Mesothelial cell of epicardium (in vitro differentiated cells): ENCODE measurements around the gene LGR4. TPM values are rescaled to one million over a fixed set of nuclear protein-coding genes. Genes with fewer than 3 reads are reported as not detected.
"Not testable (repeated sequence)": the region's sequence is repeated elsewhere in the genome, so short reads cannot be mapped to it uniquely, and the experiment has no call there.

Source experiments
- DNase-seq, 2 experiments: peaks; one replicate each; pipeline ENCODE4 v3.0.0; 2021; ENCODE audit warnings: low spot score in 2 of 2; ENCODE audit not compliant: unreplicated experiment in 2 of 2
- H3K27ac Mint-ChIP-seq: 2 replicates; pipeline ENCODE4 v1.8.0; 2021; ENCODE audit warnings: mixed read lengths
- H3K27me3 Mint-ChIP-seq: 2 replicates; pipeline ENCODE4 v1.8.0; 2021; ENCODE audit warnings: low read depth, mixed read lengths
- H3K36me3 Mint-ChIP-seq: 2 replicates; pipeline ENCODE4 v1.8.0; 2021; ENCODE audit warnings: mixed read lengths
- H3K4me1 Mint-ChIP-seq: 2 replicates; pipeline ENCODE4 v1.8.0; 2021; ENCODE audit warnings: mixed read lengths
- H3K4me3 Mint-ChIP-seq: 2 replicates; pipeline ENCODE4 v1.8.0; 2021; ENCODE audit warnings: mild to moderate bottlenecking, moderate library complexity, mixed read lengths
- H3K9me3 Mint-ChIP-seq: 2 replicates; pipeline ENCODE4 v1.8.0; 2021; ENCODE audit warnings: mixed read lengths
- CTCF ChIP-seq: fragments of 200-600 bp; sonication (generic); IDR thresholded peaks from one replicate; pipeline ENCODE4 v1.5.0; 2021; ENCODE audit warnings: antibody characterized with exemption; ENCODE audit not compliant: unreplicated experiment
- total RNA-seq: library from RNA; stranded (reverse); gene quantifications from 3 replicates; pipeline ENCODE4 v1.2.1, GENCODE V29; 2021

Gene LGR4
- 26.8 to 28.2 TPM (median 27.5 TPM) in 3 replicates for total RNA-seq

GRCh38 chr11:27472398-27473016 lies at the start of gene LGR4:
Gene LGR4, minus strand, starts transcription at chr11:27472790. Its CDS starts 488 bp downstream, at chr11:27472302.
- no peaks in the 10 kb centered on the region for H3K36me3 Mint-ChIP-seq
- DNase-seq = peak; percentile 76 to 88
- peaks cover 1% of the 10 kb centered on the region for H3K27me3 Mint-ChIP-seq
- peaks cover 43% of the 10 kb centered on the region for H3K4me1 Mint-ChIP-seq
- peak within 1 kb of the TSS; percentile 98 for H3K27ac Mint-ChIP-seq
- no peak for TF ChIP-seq CTCF
- H3K4me3 Mint-ChIP-seq = peak within 1 kb of the TSS; percentile 96
- no peaks in the 10 kb centered on the region for H3K9me3 Mint-ChIP-seq

- DNase-seq = no peak
- Mint-ChIP-seq H3K4me3 (no peak overlapping the region), H3K27me3 (peaks cover 2% of the 10 kb centered on the region), H3K4me1 (no peaks in the 10 kb centered on the region), H3K36me3 (no peaks in the 10 kb centered on the region), H3K27ac (no peak overlapping the region), H3K9me3 (peaks cover 4% of the 10 kb centered on the region)
- no peak for TF ChIP-seq CTCF
Observed at GRCh38 chr11:27520226-27520625, 47.6 kb upstream of the LGR4 start.

GRCh38 chr11:27518518-27518917 lies 45.9 kb upstream of the LGR4 start:
- Mint-ChIP-seq H3K4me1 (no peaks in the 10 kb centered on the region), H3K27me3 (peaks cover 2% of the 10 kb centered on the region), H3K9me3 (peaks cover 6% of the 10 kb centered on the region), H3K27ac (no peak overlapping the region), H3K36me3 (no peaks in the 10 kb centered on the region), H3K4me3 (no peak overlapping the region)
- DNase-seq = no peak
- TF ChIP-seq CTCF = no peak

- not testable (repeated sequence) for H3K27ac Mint-ChIP-seq, H3K27me3 Mint-ChIP-seq, H3K4me1 Mint-ChIP-seq, H3K4me3 Mint-ChIP-seq, H3K9me3 Mint-ChIP-seq, DNase-seq, H3K36me3 Mint-ChIP-seq
Observed at GRCh38 chr11:27517490-27517889, 44.9 kb upstream of the LGR4 start.

GRCh38 chr11:27514558-27514957 lies 42.0 kb upstream of the LGR4 start:
- Mint-ChIP-seq H3K36me3 (no peaks in the 10 kb centered on the region), H3K27ac (no peak overlapping the region), H3K9me3 (peaks cover 6% of the 10 kb centered on the region), H3K4me3 (no peak overlapping the region), H3K27me3 (peaks cover 2% of the 10 kb centered on the region), H3K4me1 (no peaks in the 10 kb centered on the region)
- DNase-seq = no peak
- TF ChIP-seq CTCF = no peak

- peaks cover 2% of the 10 kb centered on the region for H3K27me3 Mint-ChIP-seq
- H3K9me3 Mint-ChIP-seq = peaks cover 6% of the 10 kb centered on the region
- TF ChIP-seq CTCF = no peak
- no peak for DNase-seq
- H3K4me3 Mint-ChIP-seq = no peak overlapping the region
- no peak overlapping the region for H3K27ac Mint-ChIP-seq
- no peaks in the 10 kb centered on the region for H3K4me1 Mint-ChIP-seq
- no peaks in the 10 kb centered on the region for H3K36me3 Mint-ChIP-seq
Observed at GRCh38 chr11:27514076-27514475, 41.5 kb upstream of the LGR4 start.
